Stimulated activated CD4-positive, alpha-beta T cell treated with anti-CD3 and anti-CD28 coated beads, Interleukin-15, amount 100 ng/mL, for 48 hours (primary cell): ENCODE results near the gene SHISAL1.
A peak's percentile ranks its signal among the peaks of the same experiment; 100 is the strongest.

Experiments used
- DNase-seq, 2 donors: peaks; one replicate each; pipeline ENCODE4 v3.0.0-alpha.2; 2020; ENCODE audit warnings: low read depth in 2 of 2

Gene SHISAL1

GRCh38 chr22:44312766-44313165 is at the start of gene SHISAL1:
Gene SHISAL1, minus strand, starts transcription at chr22:44312951. Its CDS starts 12,006 bp downstream, at chr22:44300945.
- DNase-seq, result no peak

- no peak for DNase-seq
These were observed 48.8 kb upstream of the SHISAL1 start for GRCh38 chr22:44361391-44362126.

- DNase-seq, result no peak
These were observed 48.1 kb upstream of the SHISAL1 start for GRCh38 chr22:44360668-44361381.

- DNase-seq, result no peak
These were observed 47.5 kb upstream of the SHISAL1 start for GRCh38 chr22:44360306-44360667.

- DNase-seq, result no peak
These were observed 46.9 kb upstream of the SHISAL1 start for GRCh38 chr22:44359496-44360110.

GRCh38 chr22:44358709-44359440 is 46.1 kb upstream of the SHISAL1 start:
- DNase-seq, result no peak

GRCh38 chr22:44357966-44358465 is 45.3 kb upstream of the SHISAL1 start:
- DNase-seq, result no peak

GRCh38 chr22:44357296-44357965 is 44.7 kb upstream of the SHISAL1 start:
- no peak for DNase-seq

GRCh38 chr22:44355716-44356070 is 42.9 kb upstream of the SHISAL1 start:
- DNase-seq, result no peak

- DNase-seq, result no peak
These were observed 41.5 kb upstream of the SHISAL1 start for GRCh38 chr22:44354288-44354687.

- no peak for DNase-seq
These were observed 40.3 kb upstream of the SHISAL1 start for GRCh38 chr22:44353041-44353440.

- DNase-seq, result no peak
These were observed 39.8 kb upstream of the SHISAL1 start for GRCh38 chr22:44352378-44353035.

- DNase-seq, result peak; percentile 30 to 46
These were observed 39.1 kb upstream of the SHISAL1 start for GRCh38 chr22:44351685-44352377.

GRCh38 chr22:44351037-44351436 is 38.3 kb upstream of the SHISAL1 start:
- DNase-seq, result no peak

GRCh38 chr22:44349594-44349993 is 36.8 kb upstream of the SHISAL1 start:
- DNase-seq, result no peak

GRCh38 chr22:44348971-44349560 is 36.3 kb upstream of the SHISAL1 start:
- no peak for DNase-seq

GRCh38 chr22:44347549-44347948 is 34.8 kb upstream of the SHISAL1 start:
- DNase-seq, result no peak

- DNase-seq, result no peak
These were observed 34.3 kb upstream of the SHISAL1 start for GRCh38 chr22:44347080-44347479.

GRCh38 chr22:44345872-44346271 is 33.1 kb upstream of the SHISAL1 start:
- no peak for DNase-seq

GRCh38 chr22:44344407-44344806 is 31.7 kb upstream of the SHISAL1 start:
- DNase-seq, result no peak
